Panc1 (cell line): ENCODE measurements around the gene NOX3. TPM values are rescaled to one million over a fixed set of nuclear protein-coding genes. Genes with fewer than 3 reads are reported as not detected.

ENCODE experiments used
- ATAC-seq: fragments of 200-7000 bp; cut with Tn5 transposase; 2 replicates; pipeline ENCODE4 v1.9.1; 2020; ENCODE audit warnings: mild to moderate bottlenecking, moderate library complexity
- BruUV-seq: library from RNA; stranded (reverse); fragments of 400-500 nt; replicated peaks from 2 replicates; lab custom pipeline; 2021; lab: Mats Ljungman, UMichigan
- CTCF ChIA-PET: fragments of 300-600 bp; sonication (Branson Sonifier 250); formaldehyde crosslinking; loops from one replicate; lab custom pipeline; 2022; ENCODE audit warnings: antibody characterized with exemption; lab: Charles Lee
- POLR2A ChIA-PET: fragments of 300-600 bp; sonication (Branson Sonifier 250); formaldehyde crosslinking; loops from one replicate; lab custom pipeline; 2022; ENCODE audit warnings: antibody characterized with exemption; lab: Charles Lee
- DNase-seq: peaks from one replicate; pipeline ENCODE4 v3.0.0-alpha.2; 2010; ENCODE audit warnings: low read depth, low spot score
- H3K27ac ChIP-seq: 2 replicates; pipeline ENCODE4 v1.5.1; 2011; ENCODE audit warnings: mild to moderate bottlenecking, low read length, inconsistent platforms
- H3K27me3 ChIP-seq: fragments of 200-500 bp; sonication (Bioruptor generic); 2 replicates; pipeline ENCODE4 v1.6.0; 2014; ENCODE audit warnings: low read length, inconsistent platforms; ENCODE audit not compliant: control insufficient read depth, insufficient read depth
- H3K36me3 ChIP-seq: fragments of 200-500 bp; sonication (Bioruptor generic); 2 replicates; pipeline ENCODE4 v1.5.1; 2014; ENCODE audit warnings: inconsistent platforms, mild to moderate bottlenecking, low read length, moderate library complexity; ENCODE audit not compliant: control insufficient read depth, insufficient read depth
- H3K4me1 ChIP-seq: 2 replicates; pipeline ENCODE4 v1.5.1; 2011; ENCODE audit warnings: inconsistent platforms, mild to moderate bottlenecking, low read length, moderate library complexity; ENCODE audit not compliant: control insufficient read depth, insufficient read depth
- H3K4me3 ChIP-seq, 2 experiments: 2 replicates each; pipeline ENCODE4 v1.5.1; 2011 to 2012; ENCODE audit warnings: low read depth in 2 of 2, low read length in 2 of 2, mild to moderate bottlenecking in 2 of 2, inconsistent platforms in 1 of 2, moderate library complexity in 1 of 2
- H3K9me3 ChIP-seq: fragments of 200-500 bp; sonication (Bioruptor generic); 2 replicates; pipeline ENCODE4 v1.5.1; 2014; ENCODE audit warnings: low read depth, mild to moderate bottlenecking, inconsistent platforms, low read length, moderate library complexity; ENCODE audit not compliant: control insufficient read depth, insufficient read depth
- POLR2AphosphoS5 ChIP-seq: IDR thresholded peaks from 2 replicates; pipeline ENCODE4 v1.6.1; 2012; ENCODE audit warnings: mild to moderate bottlenecking, low read depth, low read length, moderate library complexity
- SIN3A ChIP-seq: IDR thresholded peaks from 2 replicates; pipeline ENCODE4 v1.6.1; 2012; ENCODE audit warnings: low read depth, mild to moderate bottlenecking, low read length, moderate library complexity, borderline replicate concordance; ENCODE audit not compliant: insufficient read depth
- TCF7L2 ChIP-seq: IDR thresholded peaks from 2 replicates; pipeline ENCODE4 v1.6.1; 2011; ENCODE audit warnings: mild to moderate bottlenecking, low read depth, low read length, inconsistent platforms
- in situ Hi-C: cut with HindIII; loops from 2 replicates; pipeline ENCODE4 v1.10.0; 2016; ENCODE audit warnings: low sequenced_read_pairs, low pct_unique_long_range_greater_than_20kb
- intact Hi-C: fragments of 100-400 bp; cut with micrococcal nuclease; formaldehyde crosslinking; loops from one replicate; pipeline ENCODE4 v1.10.0; 2022; ENCODE audit not compliant: unreplicated experiment
- total RNA-seq: library from RNA; stranded (reverse); gene quantifications from one replicate; pipeline ENCODE4 v1.2.1, GENCODE V29; 2021; ENCODE audit not compliant: unreplicated experiment
- TF ChIP-seq, protein P1 (sequence below): fragments of 450-650 bp; IDR thresholded peaks from 2 replicates; pipeline ENCODE4 v1.5.1; 2017; ENCODE audit warnings: mild to moderate bottlenecking
- TF ChIP-seq, protein P2 (sequence below), 2 experiments: IDR thresholded peaks; 2 replicates each; pipeline ENCODE4 v1.6.1; 2011 to 2012; ENCODE audit warnings: low read depth in 2 of 2, control low read depth in 1 of 2, low read length in 1 of 2, mild to moderate bottlenecking in 1 of 2, moderate library complexity in 1 of 2; ENCODE audit not compliant: insufficient read depth in 1 of 2

NOX3 gene
- total RNA-seq, 1 experiment from 2014 or later: not detected

DNA sequence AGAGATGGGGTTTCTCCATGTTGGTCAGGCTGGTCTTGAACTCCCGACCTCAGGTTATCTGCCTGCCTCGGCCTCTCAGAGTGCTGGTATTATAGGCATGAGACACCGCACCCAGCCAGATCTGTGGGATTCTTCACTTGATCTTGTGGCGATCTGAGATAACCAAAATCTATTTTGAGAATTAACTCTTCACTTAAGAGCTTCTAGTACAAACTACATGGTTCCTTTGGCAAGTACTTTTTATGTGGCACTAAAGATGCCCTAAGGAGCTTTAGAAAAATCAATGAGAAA is 103.6 kb downstream of the NOX3 start:
- H3K36me3 ChIP-seq: no peaks in the 10 kb centered on the region
- no peaks in the 10 kb centered on the region; the same call in 1 of the 2 replicates for H3K9me3 ChIP-seq
- TF ChIP-seq SIN3A (no peak), POLR2AphosphoS5 (no peak)
- TF ChIP-seq, protein P1, sequence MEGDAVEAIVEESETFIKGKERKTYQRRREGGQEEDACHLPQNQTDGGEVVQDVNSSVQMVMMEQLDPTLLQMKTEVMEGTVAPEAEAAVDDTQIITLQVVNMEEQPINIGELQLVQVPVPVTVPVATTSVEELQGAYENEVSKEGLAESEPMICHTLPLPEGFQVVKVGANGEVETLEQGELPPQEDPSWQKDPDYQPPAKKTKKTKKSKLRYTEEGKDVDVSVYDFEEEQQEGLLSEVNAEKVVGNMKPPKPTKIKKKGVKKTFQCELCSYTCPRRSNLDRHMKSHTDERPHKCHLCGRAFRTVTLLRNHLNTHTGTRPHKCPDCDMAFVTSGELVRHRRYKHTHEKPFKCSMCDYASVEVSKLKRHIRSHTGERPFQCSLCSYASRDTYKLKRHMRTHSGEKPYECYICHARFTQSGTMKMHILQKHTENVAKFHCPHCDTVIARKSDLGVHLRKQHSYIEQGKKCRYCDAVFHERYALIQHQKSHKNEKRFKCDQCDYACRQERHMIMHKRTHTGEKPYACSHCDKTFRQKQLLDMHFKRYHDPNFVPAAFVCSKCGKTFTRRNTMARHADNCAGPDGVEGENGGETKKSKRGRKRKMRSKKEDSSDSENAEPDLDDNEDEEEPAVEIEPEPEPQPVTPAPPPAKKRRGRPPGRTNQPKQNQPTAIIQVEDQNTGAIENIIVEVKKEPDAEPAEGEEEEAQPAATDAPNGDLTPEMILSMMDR: no peak
- H3K4me3 ChIP-seq: no peak overlapping the region
- no peaks in the 10 kb centered on the region for H3K27me3 ChIP-seq
- in situ Hi-C loops (no loop called here), intact Hi-C loops (no loop called here)
- H3K27ac ChIP-seq: no peak overlapping the region
- DNase-seq (no peak), ATAC-seq (no peak)
- ChIA-PET CTCF (no interaction called here), POLR2A (no interaction called here)
- no TSS peak for BruUV-seq
- H3K4me1 ChIP-seq: no peaks in the 10 kb centered on the region

DNA sequence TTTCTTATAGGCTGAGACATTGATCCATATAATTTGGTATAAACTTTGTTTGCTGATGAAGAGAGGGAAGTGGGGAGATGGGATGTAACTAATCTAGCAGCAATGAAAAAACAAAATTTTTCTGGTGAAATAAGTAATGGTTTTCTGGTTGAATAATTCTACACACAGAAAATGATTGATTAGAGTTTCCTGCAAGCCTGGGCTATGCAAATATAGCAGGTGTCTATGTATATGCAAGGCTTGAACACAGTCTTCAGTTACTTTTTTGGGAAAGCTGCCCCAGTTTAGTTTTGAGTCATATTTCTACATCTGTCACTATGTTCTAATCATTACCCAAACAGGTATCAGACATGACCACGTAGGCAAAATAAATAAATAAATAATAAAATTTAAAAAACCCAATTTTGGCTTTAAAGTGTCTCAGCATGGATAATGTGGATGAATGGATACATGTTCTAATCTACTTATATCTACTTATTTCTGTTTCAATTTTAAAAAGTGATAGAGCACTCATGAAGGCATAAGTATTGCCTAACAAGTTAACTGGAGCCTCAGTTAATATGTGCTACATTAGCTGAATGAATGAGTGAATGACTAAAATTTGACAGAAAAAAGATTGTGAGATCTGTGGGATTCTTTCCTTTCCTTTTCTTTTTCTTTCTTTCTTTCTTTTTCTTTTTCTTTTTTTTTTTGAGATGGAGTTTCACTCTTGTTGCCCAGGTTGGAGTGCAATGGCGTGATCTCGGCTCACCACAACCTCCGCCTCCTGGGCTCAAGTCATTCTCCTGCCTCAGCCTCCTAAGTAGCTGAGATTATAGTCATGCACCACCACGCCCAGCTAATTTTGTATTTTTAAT is 104.1 kb downstream of the NOX3 start:
- Histone ChIP-seq H3K4me1 (no peaks in the 10 kb centered on the region), H3K27me3 (no peaks in the 10 kb centered on the region), H3K27ac (no peak overlapping the region), H3K36me3 (no peaks in the 10 kb centered on the region), H3K4me3 (no peak overlapping the region), H3K9me3 (no peaks in the 10 kb centered on the region; the same call in 1 of the 2 replicates)
- ChIA-PET CTCF (no interaction called here), POLR2A (no interaction called here)
- intact Hi-C loops (no loop called here), in situ Hi-C loops (no loop called here)
- DNase-seq: no peak
- ATAC-seq: no peak
- TF ChIP-seq, protein P2, sequence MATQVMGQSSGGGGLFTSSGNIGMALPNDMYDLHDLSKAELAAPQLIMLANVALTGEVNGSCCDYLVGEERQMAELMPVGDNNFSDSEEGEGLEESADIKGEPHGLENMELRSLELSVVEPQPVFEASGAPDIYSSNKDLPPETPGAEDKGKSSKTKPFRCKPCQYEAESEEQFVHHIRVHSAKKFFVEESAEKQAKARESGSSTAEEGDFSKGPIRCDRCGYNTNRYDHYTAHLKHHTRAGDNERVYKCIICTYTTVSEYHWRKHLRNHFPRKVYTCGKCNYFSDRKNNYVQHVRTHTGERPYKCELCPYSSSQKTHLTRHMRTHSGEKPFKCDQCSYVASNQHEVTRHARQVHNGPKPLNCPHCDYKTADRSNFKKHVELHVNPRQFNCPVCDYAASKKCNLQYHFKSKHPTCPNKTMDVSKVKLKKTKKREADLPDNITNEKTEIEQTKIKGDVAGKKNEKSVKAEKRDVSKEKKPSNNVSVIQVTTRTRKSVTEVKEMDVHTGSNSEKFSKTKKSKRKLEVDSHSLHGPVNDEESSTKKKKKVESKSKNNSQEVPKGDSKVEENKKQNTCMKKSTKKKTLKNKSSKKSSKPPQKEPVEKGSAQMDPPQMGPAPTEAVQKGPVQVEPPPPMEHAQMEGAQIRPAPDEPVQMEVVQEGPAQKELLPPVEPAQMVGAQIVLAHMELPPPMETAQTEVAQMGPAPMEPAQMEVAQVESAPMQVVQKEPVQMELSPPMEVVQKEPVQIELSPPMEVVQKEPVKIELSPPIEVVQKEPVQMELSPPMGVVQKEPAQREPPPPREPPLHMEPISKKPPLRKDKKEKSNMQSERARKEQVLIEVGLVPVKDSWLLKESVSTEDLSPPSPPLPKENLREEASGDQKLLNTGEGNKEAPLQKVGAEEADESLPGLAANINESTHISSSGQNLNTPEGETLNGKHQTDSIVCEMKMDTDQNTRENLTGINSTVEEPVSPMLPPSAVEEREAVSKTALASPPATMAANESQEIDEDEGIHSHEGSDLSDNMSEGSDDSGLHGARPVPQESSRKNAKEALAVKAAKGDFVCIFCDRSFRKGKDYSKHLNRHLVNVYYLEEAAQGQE (IDR thresholded peaks at IDR 0.05; ENCODE audit: insufficient read depth in 1 of 2, low read depth in 2 of 2, low read length in 1 of 2): no peak
- TF ChIP-seq TCF7L2 (no peak), SIN3A (no peak)
- TF ChIP-seq, protein P1: no peak
- no TSS peak for BruUV-seq
